K562 (cell line): ENCODE data around the gene RUNX1. TPM values are rescaled to one million over a fixed set of nuclear protein-coding genes. Genes with fewer than 3 reads are reported as not detected.

Experiments
- ATF4 ChIP-seq: fragments of 450-650 bp; formaldehyde crosslinking; IDR thresholded peaks from 2 replicates; pipeline ENCODE4 v1.4.0; 2022; ENCODE audit warnings: mild to moderate bottlenecking, moderate library complexity
- BCL6 ChIP-seq: fragments of 250-450 bp; sonication (Bioruptor Pico); IDR thresholded peaks from 2 replicates; pipeline ENCODE4 v1.4.0; 2020
- DDX20 ChIP-seq: fragments of 450-650 bp; IDR thresholded peaks from 2 replicates; pipeline ENCODE4 v1.6.1; 2016; ENCODE audit warnings: missing genetic modification characterization, low read depth, mild to moderate bottlenecking, missing compliant biosample characterization, moderate library complexity
- ETV6 ChIP-seq, 3 experiments: fragments of 150-350 bp in 1 of 3; sonication (generic) in 1 of 3; formaldehyde crosslinking in 1 of 3; IDR thresholded peaks; 2 replicates each; pipeline versions ENCODE4 v1.6.1 to v1.8.0; 2014 to 2022; ENCODE audit warnings: borderline replicate concordance in 2 of 3, low read depth in 2 of 3, antibody characterized with exemption in 1 of 3, low read length in 1 of 3, mild to moderate bottlenecking in 1 of 3, missing genetic modification reagents in 1 of 3
- FOXK1 ChIP-seq: sonication (generic); formaldehyde crosslinking; IDR thresholded peaks from 2 replicates; pipeline ENCODE4 v1.8.0; 2022; ENCODE audit warnings: missing genetic modification reagents, mild to moderate bottlenecking, borderline replicate concordance
- KAT7 ChIP-seq: sonication (generic); formaldehyde crosslinking; IDR thresholded peaks from 2 replicates; pipeline ENCODE4 v1.8.0; 2022; ENCODE audit warnings: missing genetic modification reagents, mild to moderate bottlenecking, borderline replicate concordance
- MAFF ChIP-seq: IDR thresholded peaks from 2 replicates; pipeline ENCODE4 v1.6.1; 2012; ENCODE audit warnings: low read length, improper control_type of control experiment
- MLX ChIP-seq, 2 experiments: fragments of 450-650 bp in 1 of 2; sonication (generic) in 1 of 2; formaldehyde crosslinking; conservative IDR thresholded peaks; 2 replicates each; pipeline versions ENCODE4 v1.4.0 to v1.8.1; 2020 to 2022; ENCODE audit warnings: mild to moderate bottlenecking in 1 of 2, missing genetic modification reagents in 1 of 2
- NELFE ChIP-seq: IDR thresholded peaks from 2 replicates; pipeline ENCODE4 v1.6.1; 2011; ENCODE audit warnings: mild to moderate bottlenecking; ENCODE audit not compliant: insufficient read depth, insufficient read length
- NFYB ChIP-seq: IDR thresholded peaks from 2 replicates; pipeline ENCODE4 v1.6.1; 2011; ENCODE audit warnings: mild to moderate bottlenecking, moderate library complexity; ENCODE audit not compliant: insufficient read length; ENCODE audit errors: extremely low read depth
- NRF1 ChIP-seq, 2 experiments: fragments of 450-650 bp; IDR thresholded peaks in 1 of 2; conservative IDR thresholded peaks in 1 of 2; 2 replicates each; pipeline ENCODE4 v1.6.1; 2014; ENCODE audit warnings: mild to moderate bottlenecking in 2 of 2
- POLR3G ChIP-seq: IDR thresholded peaks from 2 replicates; pipeline ENCODE4 v1.6.1; 2011; ENCODE audit not compliant: insufficient read length, insufficient replicate concordance; ENCODE audit errors: extremely low read depth
- RBBP5 ChIP-seq: fragments of 200-600 bp; sonication (generic); IDR thresholded peaks from 2 replicates; pipeline ENCODE4 v1.6.1; 2012; ENCODE audit warnings: borderline replicate concordance, mild to moderate bottlenecking, low read length, control low read depth, inconsistent platforms; ENCODE audit not compliant: insufficient read depth, poor library complexity, severe bottlenecking
- RNF2 ChIP-seq: sonication (generic); IDR thresholded peaks from 2 replicates; pipeline ENCODE4 v1.6.1; 2016
- SMAD2 ChIP-seq: fragments of 150-350 bp; IDR thresholded peaks from 2 replicates; pipeline ENCODE4 v1.6.1; 2014; ENCODE audit warnings: low read depth, mild to moderate bottlenecking, low read length
- SRSF9 ChIP-seq: fragments of 200-400 bp; formaldehyde crosslinking; IDR thresholded peaks from 2 replicates; pipeline ENCODE4 v1.6.1; 2017; ENCODE audit warnings: low read depth, low read length, borderline replicate concordance
- THAP7 ChIP-seq: fragments of 250-450 bp; sonication (Bioruptor Pico); IDR thresholded peaks from 2 replicates; pipeline ENCODE4 v1.5.0; 2021
- ZBTB33 ChIP-seq: sonication (generic); formaldehyde crosslinking; IDR thresholded peaks from 2 replicates; pipeline ENCODE4 v1.8.1; 2023; ENCODE audit warnings: mild to moderate bottlenecking, missing genetic modification reagents
- ZNF184 ChIP-seq: sonication (generic); formaldehyde crosslinking; IDR thresholded peaks from 2 replicates; pipeline ENCODE4 v1.5.0; 2020; ENCODE audit warnings: missing genetic modification reagents
- ZNF436 ChIP-seq: fragments of 250-450, 450-650 bp; sonication (Bioruptor Pico); formaldehyde crosslinking; IDR thresholded peaks from 2 replicates; pipeline ENCODE4 v1.7.0; 2020; ENCODE audit warnings: mild to moderate bottlenecking
- ZNF655 ChIP-seq: fragments of 250-450 bp; sonication (Bioruptor Pico); IDR thresholded peaks from 2 replicates; pipeline ENCODE4 v1.5.0; 2021
- ZNF699 ChIP-seq: fragments of 250-450 bp; sonication (Bioruptor Pico); IDR thresholded peaks from 2 replicates; pipeline ENCODE4 v1.8.0; 2021; ENCODE audit warnings: mild to moderate bottlenecking, moderate library complexity; ENCODE audit not compliant: insufficient replicate concordance
- polyA plus RNA-seq, 8 experiments: library from polyadenylated mRNA; depleted of rRNA in 4 of 8; stranded (reverse) in 5 of 8; unstranded in 3 of 8; fragments of >200 nt; fragmentation: Nextera tagmentation in 2 of 8; fragmentation: Illumina TruSeq in 1 of 8; extraction: Ambion mirVana in 2 of 8; extraction: Trizol in 1 of 8; gene quantifications; 2 replicates each; pipeline versions ENCODE4 v1.2.1 to v1.2.3, GENCODE V29; 2011 to 2014; ENCODE audit warnings: inconsistent platforms in 1 of 8, missing spikeins in 1 of 8
- total RNA-seq, 7 experiments: library from RNA; depleted of rRNA in 6 of 7; stranded (reverse); fragments of >200 nt in 6 of 7; fragmentation: Illumina TruSeq in 2 of 7; extraction: Trizol in 2 of 7; gene quantifications; 2 replicates each; pipeline versions ENCODE4 v1.2.1 to v1.2.3, GENCODE V29; 2011 to 2021; ENCODE audit warnings: low replicate concordance in 1 of 7

Gene RUNX1
- total and polyA plus RNA-seq, 9 of the 15 experiments (the other 6 are each of a cell fraction or from before 2014, with no cell fraction given): 2.2 to 68.6 (median 17.8) TPM

GRCh38 chr21:35051287-35051818 is 2.3 kb upstream of the RUNX1 start (continued):
- TF ChIP-seq POLR3G: no peak
- no peak for TF ChIP-seq SRSF9
- no peak for TF ChIP-seq ETV6 (IDR thresholded peaks at IDR 0.05; ENCODE audit: borderline replicate concordance in 1 of 2, low read depth in 2 of 2, low read length in 1 of 2)
- TF ChIP-seq ETV6 (CRISPR knock-in tag; IDR thresholded peaks at IDR 0.05; ENCODE audit: borderline replicate concordance): no peak
- no peak for TF ChIP-seq FOXK1 (CRISPR knock-in tag)
- TF ChIP-seq BCL6 (CRISPR knock-in tag): peak; percentile 54; the same call in 1 of the 2 replicates
- no peak for TF ChIP-seq ZNF655
- no peak for TF ChIP-seq NELFE
- no peak for TF ChIP-seq ZNF699
- TF ChIP-seq KAT7 (CRISPR knock-in tag): peak; percentile 80; the same call in 1 of the 2 replicates
- no peak for TF ChIP-seq ZNF436 (CRISPR knock-in tag)
- peak; percentile 63; the same call in 1 of the 2 replicates for TF ChIP-seq RNF2
- peak in 1 of 2 experiments; percentile 32; a peak in 1 of 4 replicates for TF ChIP-seq NRF1 (conservative IDR thresholded peaks at IDR 0.05 in 1 of 2, IDR thresholded peaks at IDR 0.05 in 1 of 2)
- no peak for TF ChIP-seq MAFF
- TF ChIP-seq ATF4 (CRISPR knock-in tag): peak; percentile 63
- peak; percentile 30; the same call in 1 of the 2 replicates for TF ChIP-seq ZBTB33 (CRISPR knock-in tag)
- TF ChIP-seq NFYB: no peak
- TF ChIP-seq RBBP5: peak; percentile 24
- TF ChIP-seq MLX (CRISPR knock-in tag; conservative IDR thresholded peaks at IDR 0.05): no peak
- no peak for TF ChIP-seq THAP7 (CRISPR knock-in tag)
- no peak for TF ChIP-seq ZNF184
- TF ChIP-seq DDX20 (tag): no peak
- no peak for TF ChIP-seq SMAD2
